Transverse colon (tissue), 4 donors: ENCODE data around the gene GAB1. TPM values are rescaled to one million over a fixed set of nuclear protein-coding genes. Genes with fewer than 3 reads are reported as not detected.
A peak's percentile ranks its signal among the peaks of the same experiment; 100 is the strongest.

Source experiments
- DNase-seq: peaks from one replicate; pipeline ENCODE4 v3.0.0-alpha.2; 2019
- H3K27ac ChIP-seq, 4 donors: fragments of 200-600 bp; sonication (generic); 2 replicates each; pipeline ENCODE4 v1.5.1; 2016 to 2018; ENCODE audit warnings: inconsistent platforms in 4 of 4
- H3K27me3 ChIP-seq: fragments of 200-600 bp; sonication (generic); 2 replicates; pipeline ENCODE4 v1.5.1; 2017; ENCODE audit warnings: inconsistent platforms
- H3K36me3 ChIP-seq, 4 donors: fragments of 200-600 bp; sonication (generic); 2 replicates each; pipeline ENCODE4 v1.5.1; 2017 to 2019; ENCODE audit warnings: inconsistent platforms in 4 of 4
- H3K4me1 ChIP-seq, 4 donors: fragments of 200-600 bp; sonication (generic); 2 replicates each; pipeline ENCODE4 v1.5.1; 2017 to 2020; ENCODE audit warnings: inconsistent platforms in 4 of 4
- H3K4me3 ChIP-seq, 4 donors: fragments of 200-600 bp; sonication (generic); 1 replicate in 1 of 4; 2 replicates in 3 of 4; pipeline versions ENCODE4 v1.5.1 to v1.6.1; 2017 to 2019; ENCODE audit warnings: inconsistent platforms in 4 of 4
- H3K9me3 ChIP-seq, 2 donors: fragments of 200-600 bp; sonication (generic); 2 replicates each; pipeline ENCODE4 v1.5.1; 2017 to 2019; ENCODE audit warnings: inconsistent platforms in 2 of 2
- EP300 ChIP-seq: sonication (generic); formaldehyde crosslinking; IDR thresholded peaks from one replicate; pipeline ENCODE4 v1.6.1; 2017; ENCODE audit warnings: antibody characterized with exemption, low read depth
- POLR2A ChIP-seq: fragments of 450-650 bp; IDR thresholded peaks from one replicate; pipeline ENCODE4 v1.6.1; 2016; ENCODE audit warnings: antibody characterized with exemption, mild to moderate bottlenecking, moderate library complexity
- POLR2AphosphoS5 ChIP-seq, 3 donors: sonication (generic); formaldehyde crosslinking; IDR thresholded peaks; one replicate each; pipeline ENCODE4 v1.6.1; 2016; ENCODE audit warnings: antibody characterized with exemption in 3 of 3
- WGBS, 2 donors: methylation state at CpG; one replicate each; pipeline ENCODE4 v1.1.5; 2018; ENCODE audit warnings: low coverage in 1 of 2; 5-methylcytosine and 5-hydroxymethylcytosine counted together
- in situ Hi-C, 4 donors: fragments of 200-750 bp; cut with MboI; loops; one replicate each; pipeline versions ENCODE4 v1.15.0 to v1.15.1; 2017; ENCODE audit warnings: low sequenced_read_pairs in 3 of 4, low pct_ligation_motif_present in 1 of 4, low pct_unique_long_range_greater_than_20kb in 1 of 4
- intact Hi-C: fragments of 100-400 bp; cut with DNase I; formaldehyde crosslinking; loops from one replicate; pipeline ENCODE4 v1.15.1; 2023; ENCODE audit warnings: low total_unique reads
- total RNA-seq, 4 donors: library from RNA; depleted of rRNA; stranded (reverse); fragments of >200 nt; gene quantifications; one replicate each; pipeline ENCODE4 v1.1.0, GENCODE V29; 2016
- TF ChIP-seq, protein P1 (sequence below), 5 experiments: fragments of 200-600 bp in 3 of 5; fragments of 450-650 bp in 2 of 5; sonication (generic) in 3 of 5; IDR thresholded peaks; 1 replicate in 2 of 5; 2 replicates in 3 of 5; pipeline ENCODE4 v1.5.1; 2016 to 2017; ENCODE audit warnings: antibody characterized with exemption in 5 of 5, inconsistent platforms in 3 of 5, mild to moderate bottlenecking in 2 of 5, moderate library complexity in 1 of 5

GAB1 gene
- total RNA-seq, 4 donors from 2014 or later, result 33.0 to 72.7 (median 62.2) TPM

DNA sequence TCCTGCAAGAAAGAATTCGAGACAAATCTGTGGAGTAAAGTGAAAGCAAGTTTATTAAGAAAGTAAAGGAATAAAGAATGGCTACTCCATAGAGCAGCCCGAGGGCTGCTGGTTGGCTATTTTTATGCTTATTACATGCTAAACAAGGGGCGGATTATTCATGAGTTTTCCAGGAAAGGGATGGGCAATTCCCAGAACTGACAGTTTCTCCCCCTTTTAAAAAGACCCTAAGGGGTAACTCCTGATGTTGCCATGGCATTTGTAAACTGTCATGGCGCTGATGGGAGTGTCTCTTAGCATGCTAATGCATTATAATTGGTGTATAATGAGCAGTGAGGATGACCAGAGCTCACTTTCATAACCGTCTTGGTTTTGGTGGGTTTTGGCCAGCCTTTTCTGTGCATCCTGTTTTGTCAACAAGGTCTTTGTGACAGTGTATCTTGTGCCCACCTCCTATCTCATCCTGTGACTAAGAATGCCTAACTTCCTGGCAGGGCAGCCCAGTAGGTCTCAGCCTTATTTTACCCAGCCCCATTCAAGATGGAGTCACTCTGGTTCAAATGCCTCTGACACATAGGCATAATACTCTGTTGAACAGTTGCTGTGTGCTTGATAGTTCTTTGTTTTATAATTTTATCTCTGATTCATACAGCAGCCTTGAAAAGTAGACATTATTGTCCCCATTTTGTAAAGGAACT lies 25.8 kb downstream of the GAB1 start:
- intact Hi-C loops, result no loop called here
- no peak for DNase-seq
- H3K4me1 ChIP-seq, result peaks cover 37 to 52% (median 46%) of the 10 kb centered on the region in 4 donors
- no peaks in the 10 kb centered on the region for H3K36me3 ChIP-seq
- WGBS, 2 donors, result 88 to 91% methylated on average over 3 to 5 of the region's 5 CpGs
- TF ChIP-seq POLR2A, result no peak
- H3K4me3 ChIP-seq, result no peak overlapping the region
- in situ Hi-C loops, result no loop called here
- peak overlapping the region in 2 of 4 donors; percentile 75 to 83 for H3K27ac ChIP-seq
- H3K27me3 ChIP-seq, result no peaks in the 10 kb centered on the region
- H3K9me3 ChIP-seq, result no peaks in the 10 kb centered on the region

DNA sequence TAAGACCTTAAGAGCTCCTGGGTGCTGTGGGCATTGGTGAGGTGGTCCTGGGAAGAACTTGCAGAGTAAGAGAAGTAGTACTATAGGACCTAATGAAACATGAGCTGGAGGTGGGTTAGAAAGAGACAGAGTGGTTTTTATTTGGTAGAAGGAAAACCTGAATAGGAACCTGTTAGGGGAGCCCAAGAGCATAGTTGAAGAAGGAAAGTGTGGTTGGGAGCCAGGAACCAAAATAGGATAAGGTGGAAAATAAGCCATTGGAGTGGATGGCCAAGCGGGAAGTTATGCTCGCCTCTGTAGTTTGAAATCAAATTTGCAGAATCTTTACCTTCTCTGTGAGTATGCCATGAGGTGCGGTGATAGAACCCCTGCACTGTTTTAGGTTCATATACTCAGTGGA lies 26.7 kb downstream of the GAB1 start:
- in situ Hi-C loops, result no loop called here
- intact Hi-C loops, result no loop called here
- no peaks in the 10 kb centered on the region for H3K9me3 ChIP-seq
- DNase-seq, result no peak
- H3K27ac ChIP-seq, result peak overlapping the region in 1 of 4 donors; percentile 32
- TF ChIP-seq POLR2A (no peak), EP300 (no peak), POLR2AphosphoS5 (IDR thresholded peaks at IDR 0.05) (no peak)
- TF ChIP-seq, protein P1, sequence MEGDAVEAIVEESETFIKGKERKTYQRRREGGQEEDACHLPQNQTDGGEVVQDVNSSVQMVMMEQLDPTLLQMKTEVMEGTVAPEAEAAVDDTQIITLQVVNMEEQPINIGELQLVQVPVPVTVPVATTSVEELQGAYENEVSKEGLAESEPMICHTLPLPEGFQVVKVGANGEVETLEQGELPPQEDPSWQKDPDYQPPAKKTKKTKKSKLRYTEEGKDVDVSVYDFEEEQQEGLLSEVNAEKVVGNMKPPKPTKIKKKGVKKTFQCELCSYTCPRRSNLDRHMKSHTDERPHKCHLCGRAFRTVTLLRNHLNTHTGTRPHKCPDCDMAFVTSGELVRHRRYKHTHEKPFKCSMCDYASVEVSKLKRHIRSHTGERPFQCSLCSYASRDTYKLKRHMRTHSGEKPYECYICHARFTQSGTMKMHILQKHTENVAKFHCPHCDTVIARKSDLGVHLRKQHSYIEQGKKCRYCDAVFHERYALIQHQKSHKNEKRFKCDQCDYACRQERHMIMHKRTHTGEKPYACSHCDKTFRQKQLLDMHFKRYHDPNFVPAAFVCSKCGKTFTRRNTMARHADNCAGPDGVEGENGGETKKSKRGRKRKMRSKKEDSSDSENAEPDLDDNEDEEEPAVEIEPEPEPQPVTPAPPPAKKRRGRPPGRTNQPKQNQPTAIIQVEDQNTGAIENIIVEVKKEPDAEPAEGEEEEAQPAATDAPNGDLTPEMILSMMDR (IDR thresholded peaks at IDR 0.05), result no peak
- H3K4me3 ChIP-seq, result no peak overlapping the region
- H3K36me3 ChIP-seq, result no peaks in the 10 kb centered on the region
- peaks cover 31 to 46% (median 39%) of the 10 kb centered on the region in 4 donors for H3K4me1 ChIP-seq
- no peaks in the 10 kb centered on the region for H3K27me3 ChIP-seq
- WGBS, 2 donors, result 91 to 95% methylated on average over 3 of the region's 3 CpGs

DNA sequence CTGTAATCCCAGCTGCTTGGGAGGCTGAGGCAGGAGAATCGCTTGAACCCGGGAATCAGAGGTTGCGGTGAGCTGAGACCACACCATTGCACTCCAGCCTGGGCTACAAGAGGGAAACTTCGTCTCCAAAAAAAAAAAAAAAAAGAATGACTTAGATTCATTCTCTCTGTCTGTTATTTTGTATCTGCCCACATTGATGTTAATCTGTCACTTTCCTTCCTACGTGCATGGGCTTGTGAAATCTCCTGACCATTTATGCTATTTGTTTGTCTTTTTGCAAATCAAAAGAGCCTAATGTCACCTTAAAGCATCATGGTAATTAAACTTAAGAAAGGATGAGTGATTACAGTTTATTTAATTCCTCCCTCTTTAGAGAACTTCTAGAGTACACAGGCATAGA lies 27.4 kb downstream of the GAB1 start:
- Histone ChIP-seq H3K4me1 (peaks cover 29 to 46% (median 36%) of the 10 kb centered on the region in 4 donors), H3K27ac (peak overlapping the region in 1 of 4 donors; percentile 32)

DNA sequence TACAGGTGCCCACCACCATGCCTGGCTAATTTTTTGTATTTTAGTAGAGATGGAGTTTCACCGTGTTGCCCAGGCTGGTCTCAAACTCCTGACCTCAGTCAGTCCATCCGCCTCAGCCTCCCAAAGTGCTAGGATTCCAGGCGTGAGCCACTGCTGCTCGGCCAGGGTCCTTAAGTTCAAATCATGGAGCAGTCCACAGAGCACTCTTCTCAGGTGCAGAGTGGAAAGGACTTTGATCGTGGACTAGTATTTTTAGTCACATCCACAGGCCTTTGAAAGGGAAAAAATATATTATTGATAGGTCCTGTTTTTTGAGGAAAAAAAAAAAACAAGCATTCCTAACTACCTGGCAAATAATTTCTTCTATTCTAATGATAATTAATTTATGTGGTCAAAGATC lies 31.2 kb downstream of the GAB1 start:
- no peaks in the 10 kb centered on the region for H3K27me3 ChIP-seq
- TF ChIP-seq EP300, result no peak
- no peak for TF ChIP-seq POLR2A
- no peak for TF ChIP-seq POLR2AphosphoS5 (IDR thresholded peaks at IDR 0.05)
- TF ChIP-seq, protein P1 (IDR thresholded peaks at IDR 0.05), result no peak
- H3K4me1 ChIP-seq, result peaks cover 11 to 28% (median 17%) of the 10 kb centered on the region in 4 donors
- no peak overlapping the region for H3K4me3 ChIP-seq
- intact Hi-C loops (no loop called here), in situ Hi-C loops (no loop called here)
- no peak overlapping the region for H3K27ac ChIP-seq
- no peaks in the 10 kb centered on the region for H3K36me3 ChIP-seq
- no peaks in the 10 kb centered on the region for H3K9me3 ChIP-seq
- 78 to 96% methylated on average over 1 to 5 of the region's 5 CpGs for WGBS, 2 donors
- no peak for DNase-seq

More for the DNA sequence above, 27.4 kb downstream of the GAB1 start:
- WGBS, 2 donors, result 71 to 87% methylated on average over 4 to 5 of the region's 5 CpGs
- no peaks in the 10 kb centered on the region for H3K9me3 ChIP-seq
- in situ Hi-C loops (no loop called here), intact Hi-C loops (no loop called here)
- no peak overlapping the region for H3K4me3 ChIP-seq
- TF ChIP-seq EP300 (no peak), POLR2A (no peak), POLR2AphosphoS5 (IDR thresholded peaks at IDR 0.05) (no peak)
- TF ChIP-seq, protein P1 (IDR thresholded peaks at IDR 0.05), result no peak
- no peaks in the 10 kb centered on the region for H3K27me3 ChIP-seq
- H3K36me3 ChIP-seq, result no peaks in the 10 kb centered on the region
- DNase-seq, result no peak

DNA sequence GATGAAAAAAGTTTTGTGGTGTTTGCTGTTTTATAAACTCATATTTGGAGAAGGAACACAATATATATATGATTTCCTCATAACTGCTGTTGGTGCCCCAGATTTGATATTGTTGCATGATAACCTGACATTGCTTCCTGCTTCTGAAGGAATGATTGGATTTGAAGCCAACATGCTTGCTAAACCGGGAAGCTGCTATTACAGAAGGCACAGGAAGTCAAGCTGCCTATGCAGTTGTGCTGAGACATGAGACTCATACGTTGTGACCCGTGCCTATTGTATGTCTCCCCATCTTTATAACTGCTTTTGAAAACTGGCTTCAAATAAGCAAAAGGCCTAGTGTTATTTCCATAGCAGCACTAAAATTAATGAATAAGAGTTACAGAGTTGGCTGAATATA lies 32.9 kb downstream of the GAB1 start:
- Histone ChIP-seq H3K4me1 (peaks cover 6 to 28% (median 20%) of the 10 kb centered on the region in 4 donors), H3K27me3 (no peaks in the 10 kb centered on the region), H3K9me3 (no peaks in the 10 kb centered on the region), H3K36me3 (no peaks in the 10 kb centered on the region), H3K4me3 (no peak overlapping the region), H3K27ac (peak overlapping the region; percentile 11 to 53 (median 47))
- TF ChIP-seq, protein P1 (IDR thresholded peaks at IDR 0.05), result no peak
- TF ChIP-seq EP300 (no peak), POLR2A (no peak), POLR2AphosphoS5 (IDR thresholded peaks at IDR 0.05) (no peak)
- no peak for DNase-seq
- 30 to 38% methylated on average over 3 of the region's 3 CpGs for WGBS, 2 donors
- intact Hi-C loops (no loop called here), in situ Hi-C loops (no loop called here)
